ENCODE results near the gene LRRC27. TPM values are rescaled to one million over a fixed set of nuclear protein-coding genes. Genes with fewer than 3 reads are reported as not detected.
"Not testable (repeated sequence)": the region's sequence is repeated elsewhere in the genome, so short reads cannot be mapped to it uniquely, and the experiment has no call there.

The LRRC27 gene
- total RNA-seq, 2 experiments from 2014 or later, result 5.4 to 5.8 TPM

- no peak overlapping the region for H3K4me3 Mint-ChIP-seq
- DNase-seq, result no peak
- H3K27me3 Mint-ChIP-seq, result no peaks in the 10 kb centered on the region
- no peak for ATAC-seq
- no peaks in the 10 kb centered on the region for H3K36me3 Mint-ChIP-seq
- CTCF ChIA-PET, result interaction anchor here (1.5 to 1.8 kb wide), 4 partner anchors 61 to 69 kb away, joined by 3 to 6 read pairs (median 4); no protein-coding TSS in a partner anchor
- no peaks in the 10 kb centered on the region for H3K9me3 Mint-ChIP-seq (ENCODE audit: low read depth)
- peaks cover 14% of the 10 kb centered on the region for H3K4me1 Mint-ChIP-seq
- no peak overlapping the region for H3K27ac Mint-ChIP-seq
These were observed 53.9 kb downstream of the LRRC27 start for GRCh38 chr10:132385721-132386418.

DNA sequence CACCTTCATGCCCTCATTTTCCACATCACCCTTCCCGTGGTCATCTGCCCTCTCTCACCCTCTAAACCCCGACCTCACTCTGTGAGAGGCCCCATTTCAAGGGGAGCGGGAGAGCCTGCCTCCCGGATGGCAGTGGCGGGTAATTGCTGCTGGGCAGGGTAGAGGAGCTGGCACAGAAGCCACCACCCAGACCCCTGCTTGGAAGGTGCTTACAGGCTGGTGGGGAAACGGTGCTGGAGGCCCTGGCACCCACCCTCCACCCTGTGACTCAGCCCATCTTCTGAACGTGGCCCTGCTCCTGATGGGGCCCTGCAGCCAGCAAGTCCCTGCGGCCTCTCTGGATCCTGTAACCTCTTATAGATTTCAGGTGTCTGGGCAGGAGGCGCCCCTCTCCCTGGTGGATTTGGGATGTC is 54.4 kb downstream of the LRRC27 start:
- no peak for DNase-seq
- CTCF ChIA-PET, result interaction anchor here (1.5 to 1.6 kb wide), 3 partner anchors 61 to 67 kb away, joined by 3 to 4 read pairs (median 3); no protein-coding TSS in a partner anchor
- no peak for ATAC-seq

GRCh38 chr10:132386896-132387295 is 54.9 kb downstream of the LRRC27 start:
- not testable (repeated sequence) for H3K27ac Mint-ChIP-seq; H3K4me3 Mint-ChIP-seq; H3K9me3 Mint-ChIP-seq (ENCODE audit: low read depth); H3K4me1 Mint-ChIP-seq; ATAC-seq; H3K27me3 Mint-ChIP-seq; H3K36me3 Mint-ChIP-seq; DNase-seq
- CTCF ChIA-PET, result interaction anchor here (1.0 to 1.6 kb wide), 4 partner anchors 59 to 65 kb away, joined by 3 to 9 read pairs (median 4); no protein-coding TSS in a partner anchor

More for the DNA sequence above, 54.4 kb downstream of the LRRC27 start:
- H3K27me3 Mint-ChIP-seq, result no peaks in the 10 kb centered on the region
- H3K36me3 Mint-ChIP-seq, result no peaks in the 10 kb centered on the region
- no peak overlapping the region for H3K27ac Mint-ChIP-seq
- H3K4me3 Mint-ChIP-seq, result no peak overlapping the region
- no peaks in the 10 kb centered on the region for H3K9me3 Mint-ChIP-seq (ENCODE audit: low read depth)
- peaks cover 13% of the 10 kb centered on the region for H3K4me1 Mint-ChIP-seq

DNA sequence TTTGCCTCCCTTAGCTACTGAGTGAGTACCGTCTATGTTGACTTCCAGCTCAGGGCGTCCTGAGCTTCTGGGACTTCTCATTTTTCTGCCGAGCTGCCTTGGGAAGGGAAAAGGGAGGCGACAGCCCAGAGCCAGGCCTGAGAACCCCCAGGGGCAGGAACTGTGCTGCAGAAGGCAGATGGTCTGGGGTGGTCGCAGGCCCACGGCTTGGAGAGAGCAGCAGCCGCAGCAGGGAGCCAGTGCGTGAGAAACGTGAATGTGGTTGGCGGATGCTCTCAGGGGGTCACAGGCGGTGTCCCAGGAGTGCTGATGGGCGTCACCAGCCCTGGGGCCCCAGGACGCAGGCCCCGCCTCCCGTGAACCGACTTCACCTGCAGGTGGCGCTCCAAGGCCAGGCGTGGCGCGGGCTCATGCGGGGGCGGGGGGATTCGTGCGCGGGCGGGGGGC is 55.8 kb downstream of the LRRC27 start:
- Mint-ChIP-seq H3K36me3 (peaks cover 1% of the 10 kb centered on the region), H3K27me3 (no peaks in the 10 kb centered on the region), H3K4me1 (peaks cover 2% of the 10 kb centered on the region), H3K9me3 (ENCODE audit: low read depth) (peaks cover 7% of the 10 kb centered on the region), H3K27ac (peak overlapping the region; percentile 50), H3K4me3 (no peak overlapping the region)
- DNase-seq, result peak; percentile 81
- peak; percentile 85 for ATAC-seq
- CTCF ChIA-PET, result interaction anchor here (0.7 to 1.1 kb wide), 5 partner anchors 58 to 68 kb away, joined by 3 to 9 read pairs (median 5); no protein-coding TSS in a partner anchor

GRCh38 chr10:132388891-132389432 is 57.0 kb downstream of the LRRC27 start:
- DNase-seq (no peak), ATAC-seq (no peak)
- H3K4me3 Mint-ChIP-seq, result no peak overlapping the region
- H3K27me3 Mint-ChIP-seq, result no peaks in the 10 kb centered on the region
- peaks cover 7% of the 10 kb centered on the region for H3K9me3 Mint-ChIP-seq (ENCODE audit: low read depth)
- no peak overlapping the region for H3K27ac Mint-ChIP-seq
- H3K36me3 Mint-ChIP-seq, result peaks cover 1% of the 10 kb centered on the region
- peaks cover 2% of the 10 kb centered on the region for H3K4me1 Mint-ChIP-seq
- CTCF ChIA-PET, result no interaction called here

- no peak overlapping the region for H3K27ac Mint-ChIP-seq
- no peak overlapping the region for H3K4me3 Mint-ChIP-seq
- H3K36me3 Mint-ChIP-seq, result peaks cover 1% of the 10 kb centered on the region
- ATAC-seq, result no peak
- no peak for DNase-seq
- H3K9me3 Mint-ChIP-seq (ENCODE audit: low read depth), result peaks cover 7% of the 10 kb centered on the region
- no peaks in the 10 kb centered on the region for H3K27me3 Mint-ChIP-seq
- H3K4me1 Mint-ChIP-seq, result peaks cover 2% of the 10 kb centered on the region
- CTCF ChIA-PET, result interaction anchor here (0.7 kb wide), 1 partner anchor 238 kb away, joined by 3 read pairs; no protein-coding TSS in a partner anchor
These were observed 57.6 kb downstream of the LRRC27 start for GRCh38 chr10:132389433-132390169.

DNA sequence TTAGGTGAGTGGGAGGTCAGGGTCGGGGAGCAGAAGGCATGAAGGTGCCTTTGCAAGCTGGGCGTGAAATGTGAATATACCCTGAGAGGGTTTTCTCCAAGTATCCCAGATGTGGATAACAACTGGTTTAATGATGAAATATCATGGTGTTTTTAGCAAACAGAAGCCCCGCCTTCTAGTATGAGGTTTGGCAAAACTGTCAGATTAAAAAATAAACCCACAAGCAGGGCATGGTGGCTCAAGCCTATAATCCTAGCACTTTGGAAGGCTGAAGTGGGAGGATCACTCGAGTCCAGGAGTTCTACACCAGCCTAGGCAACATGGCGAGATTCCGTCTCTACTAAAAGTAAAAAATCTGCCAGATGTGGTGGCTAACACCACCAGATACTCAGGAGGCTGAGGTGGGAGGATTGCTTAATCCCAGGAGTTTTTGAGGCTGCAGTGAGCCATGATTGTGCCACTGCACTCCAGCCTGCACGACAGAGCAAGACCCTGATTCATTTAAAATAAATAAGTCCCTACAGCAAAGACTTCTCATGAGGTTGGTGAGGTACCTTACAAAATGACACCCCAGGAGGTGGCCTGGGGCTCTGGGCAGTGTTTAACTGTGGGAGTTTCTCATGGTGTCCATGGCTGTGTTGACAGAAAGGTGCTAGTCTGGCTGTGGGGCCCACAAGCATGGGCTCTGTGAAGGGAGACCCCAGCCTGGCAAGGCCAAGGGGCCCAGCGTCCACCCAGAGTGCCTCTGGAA is 58.4 kb downstream of the LRRC27 start:
- Mint-ChIP-seq H3K27ac (no peak overlapping the region), H3K9me3 (ENCODE audit: low read depth) (peaks cover 7% of the 10 kb centered on the region), H3K4me3 (no peak overlapping the region), H3K36me3 (peaks cover 1% of the 10 kb centered on the region), H3K4me1 (peaks cover 2% of the 10 kb centered on the region), H3K27me3 (no peaks in the 10 kb centered on the region)
- ATAC-seq, result no peak
- DNase-seq, result no peak
- CTCF ChIA-PET, result interaction anchor here (0.7 kb wide), 1 partner anchor 238 kb away, joined by 3 read pairs; no protein-coding TSS in a partner anchor

DNA sequence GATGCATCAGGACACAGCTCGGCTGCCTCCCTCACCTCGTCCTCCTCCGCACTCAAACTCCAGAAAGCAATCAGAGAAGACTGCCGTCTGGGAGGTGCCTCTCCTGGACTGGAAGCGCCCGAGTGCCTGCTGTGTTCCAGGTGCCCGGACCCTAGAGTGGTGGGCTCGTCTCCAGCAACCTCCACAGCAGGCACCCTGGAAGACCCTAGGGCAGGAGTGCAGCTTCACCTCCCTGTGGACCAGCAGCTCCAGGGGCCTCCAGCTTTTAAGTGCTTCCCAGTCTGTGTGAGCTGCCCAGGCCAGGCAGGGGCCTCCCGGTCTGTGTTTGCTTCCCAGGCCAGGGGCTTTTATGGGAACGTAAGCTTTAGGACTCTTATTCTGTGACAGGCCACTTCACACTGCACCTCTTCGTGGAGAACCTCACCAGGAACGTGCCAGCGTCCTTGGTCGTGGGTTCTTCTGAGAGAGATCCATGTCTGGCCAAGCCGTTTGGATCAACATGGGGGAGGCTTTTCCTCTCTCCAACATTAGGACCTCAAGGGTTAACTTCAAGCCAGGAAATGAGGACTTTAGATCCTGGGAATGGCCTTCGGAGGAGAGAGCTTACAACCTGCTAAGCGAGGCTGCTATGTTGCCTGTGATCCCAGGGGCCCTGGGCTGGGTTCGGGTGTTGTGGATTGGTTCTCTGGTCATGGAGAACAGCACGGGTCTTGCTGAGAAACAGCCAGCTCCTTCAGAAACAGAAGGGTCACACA is 59.1 kb downstream of the LRRC27 start:
- ATAC-seq, result no peak
- CTCF ChIA-PET, result no interaction called here
- Mint-ChIP-seq H3K9me3 (ENCODE audit: low read depth) (peaks cover 7% of the 10 kb centered on the region), H3K4me3 (no peak overlapping the region), H3K4me1 (peaks cover 2% of the 10 kb centered on the region), H3K36me3 (peaks cover 1% of the 10 kb centered on the region), H3K27me3 (no peaks in the 10 kb centered on the region), H3K27ac (no peak overlapping the region)
- DNase-seq, result no peak

- ATAC-seq (no peak), DNase-seq (no peak)
- CTCF ChIA-PET, result no interaction called here
- Mint-ChIP-seq H3K9me3 (ENCODE audit: low read depth) (peaks cover 7% of the 10 kb centered on the region), H3K4me1 (peaks cover 2% of the 10 kb centered on the region), H3K27ac (no peak overlapping the region), H3K27me3 (no peaks in the 10 kb centered on the region), H3K36me3 (peaks cover 1% of the 10 kb centered on the region), H3K4me3 (no peak overlapping the region)
These were observed 59.7 kb downstream of the LRRC27 start for GRCh38 chr10:132391676-132392020.

- peaks cover 1% of the 10 kb centered on the region for H3K36me3 Mint-ChIP-seq
- CTCF ChIA-PET, result interaction anchor here (1.2 kb wide), 1 partner anchor 51 kb away, joined by 6 read pairs; no protein-coding TSS in a partner anchor
- H3K4me3 Mint-ChIP-seq, result no peak overlapping the region
- ATAC-seq, result no peak
- H3K27me3 Mint-ChIP-seq, result no peaks in the 10 kb centered on the region
- H3K4me1 Mint-ChIP-seq, result peaks cover 2% of the 10 kb centered on the region
- DNase-seq, result no peak
- peaks cover 7% of the 10 kb centered on the region for H3K9me3 Mint-ChIP-seq (ENCODE audit: low read depth)
- no peak overlapping the region for H3K27ac Mint-ChIP-seq
These were observed 60.3 kb downstream of the LRRC27 start for GRCh38 chr10:132392184-132392800.

GRCh38 chr10:132392811-132393694 is 61.1 kb downstream of the LRRC27 start:
- CTCF ChIA-PET, result interaction anchor here (0.8 to 2.1 kb wide), 3 partner anchors 50 to 66 kb away, joined by 3 to 7 read pairs (median 6); no protein-coding TSS in a partner anchor
- peaks cover 1% of the 10 kb centered on the region for H3K36me3 Mint-ChIP-seq
- H3K27ac Mint-ChIP-seq, result no peak overlapping the region
- DNase-seq (no peak), ATAC-seq (no peak)
- no peak overlapping the region for H3K4me3 Mint-ChIP-seq
- no peaks in the 10 kb centered on the region for H3K27me3 Mint-ChIP-seq
- peaks cover 7% of the 10 kb centered on the region for H3K9me3 Mint-ChIP-seq (ENCODE audit: low read depth)
- H3K4me1 Mint-ChIP-seq, result peaks cover 2% of the 10 kb centered on the region
